Activated CD4-positive, alpha-beta T cell treated with anti-CD3 and anti-CD28 coated beads, Interleukin-2, amount 10 ng/mL, durations not matched to agents 7 days and 5 days (primary cell): ENCODE data around the gene MX2. TPM values are rescaled to one million over a fixed set of nuclear protein-coding genes. Genes with fewer than 3 reads are reported as not detected.
"Not testable (repeated sequence)": the region's sequence is repeated elsewhere in the genome, so short reads cannot be mapped to it uniquely, and the experiment has no call there.

Source experiments
- CTCF ChIA-PET: fragments of 350-600 bp; sonication (Branson Sonifier 250); formaldehyde crosslinking; loops from one replicate; lab custom pipeline; 2021; ENCODE audit warnings: antibody characterized with exemption; lab: Charles Lee
- POLR2A ChIA-PET: fragments of 350-600 bp; sonication (Branson Sonifier 250); formaldehyde crosslinking; loops from one replicate; lab custom pipeline; 2021; ENCODE audit warnings: antibody characterized with exemption; lab: Charles Lee
- DNase-seq: peaks from one replicate; pipeline ENCODE4 v3.0.0-alpha.2; 2020
- H3K27ac Mint-ChIP-seq: one replicate; pipeline ENCODE4 v1.8.0; 2021; ENCODE audit warnings: mild to moderate bottlenecking, moderate library complexity, mixed read lengths
- H3K27me3 Mint-ChIP-seq: one replicate; pipeline ENCODE4 v1.8.0; 2021; ENCODE audit warnings: mixed read lengths
- H3K36me3 Mint-ChIP-seq: one replicate; pipeline ENCODE4 v1.8.0; 2021; ENCODE audit warnings: low read depth, mixed read lengths
- H3K4me1 Mint-ChIP-seq: one replicate; pipeline ENCODE4 v1.8.0; 2021; ENCODE audit warnings: mixed read lengths
- H3K4me3 Mint-ChIP-seq: one replicate; pipeline ENCODE4 v1.8.0; 2021; ENCODE audit warnings: mild to moderate bottlenecking, moderate library complexity, mixed read lengths
- H3K9me3 Mint-ChIP-seq: one replicate; pipeline ENCODE4 v1.8.0; 2021; ENCODE audit warnings: mixed read lengths
- total RNA-seq, 2 experiments: library from RNA; stranded (reverse); gene quantifications; one replicate each; pipeline ENCODE4 v1.2.3, GENCODE V29; 2021

MX2 gene
- total RNA-seq, 2 experiments from 2014 or later = 108 to 117 TPM

DNA sequence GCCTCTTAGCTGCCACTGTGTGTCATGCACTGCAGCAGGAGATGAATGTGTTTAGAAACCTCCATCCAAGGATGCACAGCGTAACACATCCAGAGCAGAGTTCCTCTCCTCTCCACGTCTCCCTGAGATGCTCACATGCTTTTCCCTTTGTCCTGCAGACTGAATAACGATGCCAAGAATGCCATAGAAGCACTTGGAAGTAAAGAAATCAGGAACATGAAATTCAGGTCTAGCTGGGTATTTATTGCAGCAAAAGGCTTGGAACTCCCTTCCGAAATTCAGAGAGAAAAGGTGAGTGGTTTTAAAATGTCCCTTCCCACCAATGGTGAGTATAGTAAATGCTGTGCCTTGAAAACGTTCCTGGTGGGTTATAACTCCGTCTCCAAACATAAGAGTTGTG lies 13.4 kb upstream of the MX2 start:
- H3K27me3 Mint-ChIP-seq = peaks cover 20% of the 10 kb centered on the region
- H3K4me3 Mint-ChIP-seq = no peak overlapping the region
- no peaks in the 10 kb centered on the region for H3K9me3 Mint-ChIP-seq
- peaks cover 4% of the 10 kb centered on the region for H3K4me1 Mint-ChIP-seq
- CTCF ChIA-PET = no interaction called here
- no peak for DNase-seq
- POLR2A ChIA-PET = no interaction called here
- no peaks in the 10 kb centered on the region for H3K36me3 Mint-ChIP-seq
- no peak overlapping the region for H3K27ac Mint-ChIP-seq

DNA sequence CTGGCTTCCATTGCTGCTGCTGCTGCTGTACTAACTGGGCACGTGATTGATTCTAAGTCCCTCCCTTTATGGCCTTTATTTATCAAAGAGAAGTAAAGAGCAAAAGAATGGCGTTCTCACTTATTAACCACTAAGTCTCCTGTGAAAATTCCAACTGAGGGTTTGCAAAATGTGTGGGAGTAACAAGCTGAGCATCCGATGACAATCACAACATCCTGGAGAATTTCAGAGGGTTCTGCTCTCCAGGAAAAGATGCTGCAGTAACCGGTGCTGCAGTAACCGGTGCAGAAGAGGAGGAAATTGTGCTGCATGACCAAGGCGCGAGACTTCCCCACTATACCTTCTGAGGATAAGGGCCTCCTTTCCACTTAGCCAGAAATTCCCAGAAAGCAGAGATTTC lies 12.7 kb upstream of the MX2 start:
- POLR2A ChIA-PET = no interaction called here
- no peak overlapping the region for H3K27ac Mint-ChIP-seq
- H3K4me3 Mint-ChIP-seq = no peak overlapping the region
- DNase-seq = no peak
- peaks cover 4% of the 10 kb centered on the region for H3K4me1 Mint-ChIP-seq
- H3K36me3 Mint-ChIP-seq = no peaks in the 10 kb centered on the region
- CTCF ChIA-PET = no interaction called here
- H3K27me3 Mint-ChIP-seq = peaks cover 24% of the 10 kb centered on the region
- no peaks in the 10 kb centered on the region for H3K9me3 Mint-ChIP-seq

- peaks cover 26% of the 10 kb centered on the region for H3K27me3 Mint-ChIP-seq
- ChIA-PET CTCF (no interaction called here), POLR2A (no interaction called here)
- no peaks in the 10 kb centered on the region for H3K36me3 Mint-ChIP-seq
- H3K4me1 Mint-ChIP-seq = peaks cover 9% of the 10 kb centered on the region
- no peak for DNase-seq
- H3K4me3 Mint-ChIP-seq = no peak overlapping the region
- no peaks in the 10 kb centered on the region for H3K9me3 Mint-ChIP-seq
- no peak overlapping the region for H3K27ac Mint-ChIP-seq
Measured at GRCh38 chr21:41349619-41350390, 12.0 kb upstream of the MX2 start.

GRCh38 chr21:41350436-41351155 lies 11.2 kb upstream of the MX2 start:
- POLR2A ChIA-PET = no interaction called here
- no peaks in the 10 kb centered on the region for H3K9me3 Mint-ChIP-seq

GRCh38 chr21:41357546-41357945 lies 4.3 kb upstream of the MX2 start:
- no peak for DNase-seq
- H3K27ac Mint-ChIP-seq = peak overlapping the region; percentile 47
- POLR2A ChIA-PET = no interaction called here
- H3K36me3 Mint-ChIP-seq = peaks cover 2% of the 10 kb centered on the region
- no peak overlapping the region for H3K4me3 Mint-ChIP-seq
- peaks cover 51% of the 10 kb centered on the region for H3K4me1 Mint-ChIP-seq
- peaks cover 20% of the 10 kb centered on the region for H3K27me3 Mint-ChIP-seq
- CTCF ChIA-PET = interaction anchor here (0.5 kb wide), 1 partner anchor 10 kb away, joined by 3 read pairs; no protein-coding TSS in a partner anchor
- H3K9me3 Mint-ChIP-seq = no peaks in the 10 kb centered on the region

More at GRCh38 chr21:41350436-41351155, 11.2 kb upstream of the MX2 start:
- Mint-ChIP-seq H3K27me3 (peaks cover 29% of the 10 kb centered on the region), H3K27ac (no peak overlapping the region), H3K4me1 (peaks cover 15% of the 10 kb centered on the region), H3K4me3 (no peak overlapping the region), H3K36me3 (no peaks in the 10 kb centered on the region)
- CTCF ChIA-PET = no interaction called here
- no peak for DNase-seq

DNA sequence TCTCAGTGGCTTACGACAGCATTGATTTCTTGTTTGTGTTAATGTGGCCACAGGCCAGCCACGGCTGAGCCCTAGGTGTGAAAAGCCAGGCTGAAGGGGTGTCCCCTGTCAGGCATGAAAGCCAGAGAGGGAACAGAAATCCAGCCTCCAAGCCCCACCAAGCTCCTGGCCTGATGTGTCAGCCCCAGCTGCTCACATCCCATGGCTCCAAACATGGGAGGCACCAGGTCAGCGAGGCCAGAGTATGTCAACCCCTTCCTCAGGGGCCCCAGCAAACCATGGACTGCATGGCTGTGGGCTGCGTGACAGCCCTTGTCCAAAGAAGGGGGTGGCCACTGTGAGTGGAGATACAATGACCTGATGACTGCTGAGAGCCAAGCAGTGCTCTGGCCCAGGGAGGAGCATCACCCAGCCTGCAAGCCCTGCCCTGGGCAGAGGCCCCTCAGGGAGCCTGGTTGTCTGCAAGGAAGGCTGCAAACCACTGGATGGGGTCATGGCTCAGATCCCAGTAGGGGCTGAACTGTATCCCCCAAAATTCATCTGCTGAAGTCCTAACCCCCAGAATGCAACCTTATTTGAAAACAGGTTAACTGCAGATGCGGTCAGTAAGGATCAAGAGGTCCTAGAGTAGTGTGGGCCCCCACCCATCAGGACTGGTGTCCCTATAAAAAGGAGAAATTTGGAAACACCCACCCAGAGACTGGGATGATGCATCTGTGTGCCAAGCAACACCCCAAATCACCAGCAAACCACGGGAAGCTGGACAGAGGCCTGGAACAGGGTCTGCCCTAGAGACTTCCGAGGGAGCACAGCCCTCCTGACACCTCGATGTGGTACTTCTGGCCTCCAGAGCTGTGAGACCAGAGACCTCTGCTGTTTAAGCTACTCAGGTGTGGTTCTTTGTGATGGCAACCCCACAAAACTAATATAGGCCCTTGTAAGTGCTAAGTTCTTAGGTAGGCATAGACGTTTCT lies 3.3 kb upstream of the MX2 start:
- H3K36me3 Mint-ChIP-seq = peaks cover 8% of the 10 kb centered on the region
- no peak for DNase-seq
- peaks cover 16% of the 10 kb centered on the region for H3K27me3 Mint-ChIP-seq
- H3K4me3 Mint-ChIP-seq = no peak overlapping the region
- ChIA-PET CTCF (interaction anchor here (1.0 kb wide), 1 partner anchor 23 kb away, joined by 3 read pairs; no protein-coding TSS in a partner anchor), POLR2A (no interaction called here)
- H3K9me3 Mint-ChIP-seq = no peaks in the 10 kb centered on the region
- peak overlapping the region; percentile 100 for H3K27ac Mint-ChIP-seq
- H3K4me1 Mint-ChIP-seq = peaks cover 58% of the 10 kb centered on the region

- H3K9me3 Mint-ChIP-seq = no peaks in the 10 kb centered on the region
- CTCF ChIA-PET = interaction anchor here (1.0 kb wide), 1 partner anchor 22 kb away, joined by 3 read pairs; no protein-coding TSS in a partner anchor
- peaks cover 65% of the 10 kb centered on the region for H3K4me1 Mint-ChIP-seq
- POLR2A ChIA-PET = no interaction called here
- H3K27me3 Mint-ChIP-seq = peaks cover 10% of the 10 kb centered on the region
- H3K36me3 Mint-ChIP-seq = peaks cover 16% of the 10 kb centered on the region
- peak overlapping the region; percentile 100 for H3K27ac Mint-ChIP-seq
- H3K4me3 Mint-ChIP-seq = no peak overlapping the region
- DNase-seq = no peak
Measured at GRCh38 chr21:41359286-41359685, 2.5 kb upstream of the MX2 start.

DNA sequence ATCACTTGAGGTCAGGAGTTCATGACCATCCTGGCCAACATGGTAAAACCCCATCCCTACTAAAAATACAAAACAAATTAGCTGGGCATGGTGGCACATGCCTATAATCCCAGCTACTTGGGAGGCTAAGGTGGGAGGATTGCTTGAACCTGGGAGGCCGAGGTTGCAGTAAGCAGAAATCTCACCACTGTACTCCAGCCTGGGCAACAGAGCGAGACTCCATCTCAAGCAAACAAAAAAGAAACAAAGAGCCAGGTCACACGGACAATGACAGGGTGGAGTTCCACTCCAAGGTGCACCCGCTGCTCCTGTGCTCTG lies 2.1 kb upstream of the MX2 start:
- peaks cover 19% of the 10 kb centered on the region for H3K36me3 Mint-ChIP-seq
- H3K27me3 Mint-ChIP-seq, H3K9me3 Mint-ChIP-seq, H3K4me3 Mint-ChIP-seq, POLR2A ChIA-PET, DNase-seq, CTCF ChIA-PET: not testable (repeated sequence)
- peak overlapping the region; percentile 100 for H3K27ac Mint-ChIP-seq
- H3K4me1 Mint-ChIP-seq = peaks cover 65% of the 10 kb centered on the region

- Mint-ChIP-seq H3K36me3 (peaks cover 24% of the 10 kb centered on the region), H3K27ac (peak overlapping the region; percentile 100), H3K27me3 (peaks cover 6% of the 10 kb centered on the region), H3K4me1 (peaks cover 67% of the 10 kb centered on the region), H3K9me3 (no peaks in the 10 kb centered on the region), H3K4me3 (no peak overlapping the region)
- no peak for DNase-seq
- ChIA-PET CTCF (no interaction called here), POLR2A (no interaction called here)
Measured at GRCh38 chr21:41360072-41360821, 1.6 kb upstream of the MX2 start.

DNA sequence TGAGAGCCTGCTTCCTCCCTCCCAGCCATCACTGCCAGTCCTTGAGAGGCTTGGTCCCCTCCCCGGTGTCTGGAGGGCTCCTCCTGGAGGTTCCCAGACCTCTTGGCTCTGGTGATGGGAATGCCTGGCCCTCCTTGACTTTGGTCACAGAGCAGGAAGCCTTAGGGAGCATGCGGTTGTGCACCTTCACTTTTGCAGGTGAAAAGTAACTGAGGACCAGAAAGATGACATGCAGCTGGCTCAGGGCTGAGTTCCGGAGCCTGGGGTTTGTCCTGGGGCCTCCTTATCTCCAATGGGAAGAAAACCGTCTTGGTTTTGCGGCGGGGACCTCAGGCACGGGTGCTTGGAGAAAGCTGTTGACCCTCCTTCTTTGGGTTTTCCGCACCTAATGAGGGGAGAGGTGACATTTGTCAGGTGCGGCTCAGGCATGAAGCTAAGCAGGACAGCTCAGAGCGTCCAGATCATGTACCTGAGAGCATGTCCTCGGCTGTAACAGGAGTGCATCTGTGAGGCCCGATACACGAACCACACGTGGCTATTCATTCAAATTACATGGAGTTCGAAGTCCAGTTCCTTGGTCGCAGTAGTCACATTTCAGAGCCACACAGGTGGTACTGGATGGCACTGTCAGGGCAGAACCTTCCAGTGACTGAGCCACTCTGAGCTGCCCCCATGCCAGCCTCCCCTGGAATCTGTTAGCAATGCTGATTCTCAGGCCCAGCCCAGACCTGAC lies 608 bp upstream of the MX2 start:
- no peak for DNase-seq
- peak overlapping the region; percentile 100 for H3K27ac Mint-ChIP-seq
- ChIA-PET CTCF (interaction anchor here (1.4 kb wide), 1 partner anchor 17 kb away, joined by 3 read pairs; no protein-coding TSS in a partner anchor), POLR2A (interaction anchor here (1.1 to 2.2 kb wide), 4 partner anchors 9 to 65 kb away, joined by 5 to 7 read pairs (median 6); partner anchors contain the start of gene MX1)
- H3K27me3 Mint-ChIP-seq = no peaks in the 10 kb centered on the region
- H3K36me3 Mint-ChIP-seq = peaks cover 34% of the 10 kb centered on the region
- peaks cover 74% of the 10 kb centered on the region for H3K4me1 Mint-ChIP-seq
- H3K4me3 Mint-ChIP-seq = peak overlapping the region; percentile 90
- no peaks in the 10 kb centered on the region for H3K9me3 Mint-ChIP-seq

DNA sequence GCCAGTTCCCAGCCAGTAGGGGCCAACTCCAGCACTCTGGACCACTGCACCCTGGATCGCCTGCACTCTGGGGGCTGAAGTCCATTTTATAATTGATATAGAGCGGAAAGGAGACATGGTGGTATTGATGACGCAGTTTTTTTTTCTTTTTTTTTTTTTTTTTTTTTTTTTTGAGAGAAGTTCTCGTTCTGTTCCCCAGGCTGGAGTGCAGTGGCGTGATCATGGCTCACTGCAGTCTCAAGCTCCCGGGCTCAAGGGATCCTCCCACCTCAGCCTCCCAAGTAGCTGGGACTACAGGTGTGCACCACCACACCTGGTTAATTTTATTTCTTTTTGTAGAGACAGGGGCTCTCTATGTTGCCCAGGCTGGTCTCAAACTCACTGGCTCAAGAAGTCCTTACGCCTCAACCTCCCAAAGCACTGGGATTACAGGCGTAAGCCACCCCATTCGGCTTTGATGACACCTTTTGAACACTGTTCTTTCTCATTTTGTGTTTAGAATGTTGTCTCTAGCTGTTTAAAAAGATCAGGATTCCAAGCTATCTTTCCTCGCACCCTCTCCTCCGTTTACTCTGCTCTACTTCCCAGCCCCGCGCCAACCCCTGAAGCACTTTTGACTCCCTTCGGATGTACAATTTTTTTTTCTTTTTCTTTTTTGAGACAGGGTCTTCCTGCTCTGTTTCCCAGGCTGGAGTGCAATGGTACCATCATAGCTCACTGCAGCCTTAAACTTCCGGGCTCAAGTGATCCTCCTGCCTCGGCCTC lies 960 bp downstream of the MX2 start:
- CTCF ChIA-PET = interaction anchor here (1.2 to 2.0 kb wide), 2 partner anchors 48 to 60 kb away, joined by 5 to 6 read pairs; no protein-coding TSS in a partner anchor
- POLR2A ChIA-PET = interaction anchor here (1.4 to 2.2 kb wide), 3 partner anchors 62 to 65 kb away, joined by 4 to 7 read pairs (median 5); partner anchors contain the start of gene MX1

More for the DNA sequence above, 960 bp downstream of the MX2 start:
- Mint-ChIP-seq H3K4me1 (peaks cover 87% of the 10 kb centered on the region), H3K27me3 (no peaks in the 10 kb centered on the region), H3K4me3 (peak overlapping the region; percentile 90), H3K36me3 (peaks cover 43% of the 10 kb centered on the region), H3K27ac (peak overlapping the region; percentile 100), H3K9me3 (no peaks in the 10 kb centered on the region)
- DNase-seq = no peak
